ENCODE data around the gene UQCR11.
"Not testable (repeated sequence)": the region's sequence is repeated elsewhere in the genome, so short reads cannot be mapped to it uniquely, and the experiment has no call there.

The UQCR11 gene

DNA sequence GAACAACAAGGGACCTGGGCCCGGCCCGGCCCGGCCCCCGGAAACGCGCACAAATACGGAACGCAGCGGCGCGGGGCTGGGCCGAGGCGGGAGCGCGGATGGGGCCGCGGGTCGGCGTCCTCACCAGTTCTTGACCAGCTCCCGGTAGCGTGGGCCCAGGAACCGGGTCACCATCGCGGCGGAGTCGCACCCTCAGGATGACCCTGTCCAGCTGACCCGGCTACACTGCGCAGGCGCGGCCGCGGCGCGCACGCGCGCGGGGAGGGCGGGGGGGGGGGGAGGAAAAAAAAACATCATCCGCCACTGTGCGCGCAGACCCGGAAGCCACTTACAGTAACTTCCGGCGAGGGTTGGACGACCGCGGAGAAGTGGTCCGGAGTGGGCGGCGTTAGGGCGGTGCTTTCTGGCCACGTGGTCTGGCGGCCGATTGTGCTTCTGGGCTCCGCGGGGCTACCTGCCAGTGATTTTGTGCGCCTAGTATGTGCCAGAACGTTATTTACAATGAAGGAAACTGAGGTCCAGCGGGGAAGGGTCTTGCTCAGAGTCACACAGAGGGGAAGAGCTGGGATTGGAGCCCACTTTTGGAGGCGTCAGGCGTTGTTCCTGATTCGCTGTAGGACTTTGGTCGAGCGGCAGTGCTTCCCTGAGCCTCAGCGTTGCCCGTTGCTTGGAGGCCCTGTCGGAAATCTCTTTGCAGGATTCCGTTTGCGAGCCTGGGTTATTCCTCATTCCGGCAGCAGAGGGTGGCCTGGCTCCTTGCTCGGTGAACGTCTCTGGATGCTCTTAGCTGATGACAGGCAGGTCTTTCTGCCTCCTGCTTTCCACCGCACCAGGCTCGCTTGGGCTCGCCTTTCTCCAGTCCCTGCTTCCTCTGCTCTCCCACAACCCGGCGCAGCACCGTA, at the start of gene UQCR11:
Gene UQCR11, minus strand, starts transcription at position 227 of the 902 bp plus-strand sequence. Its CDS starts 53 bp downstream, at position 174.
- DNase-seq = peak; percentile 90 to 93

DNA sequence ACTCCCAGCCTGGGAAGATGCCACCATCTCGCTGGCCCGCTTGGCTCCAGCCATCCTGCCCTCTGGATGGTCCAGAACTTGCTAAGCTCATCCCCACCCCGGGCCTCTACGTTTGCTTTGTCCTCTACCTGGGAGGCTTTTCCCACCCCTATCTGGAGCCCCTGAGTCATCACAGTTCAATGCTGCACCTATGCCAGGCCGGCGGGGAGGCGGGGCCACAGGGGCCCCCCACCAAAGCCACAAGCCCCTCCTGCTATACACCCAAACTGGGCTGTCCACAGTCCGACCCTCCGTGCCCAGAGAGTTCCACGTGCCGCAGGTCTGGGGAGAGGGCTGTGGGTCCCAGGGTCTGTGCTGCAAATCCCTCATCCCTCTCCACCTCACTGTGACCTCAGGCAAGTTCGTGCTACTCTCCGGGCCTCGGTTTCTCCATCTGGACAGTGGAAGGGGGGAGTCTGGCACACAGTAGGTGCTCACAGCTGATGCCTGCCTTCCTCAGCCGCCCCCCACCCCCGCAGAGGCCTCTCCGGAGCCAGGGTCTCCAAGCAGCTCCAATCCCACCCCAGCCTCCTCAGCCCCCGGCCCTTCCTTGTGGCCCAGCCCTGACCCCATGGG, 49.0 kb upstream of the UQCR11 start:
- no peak for DNase-seq

DNA sequence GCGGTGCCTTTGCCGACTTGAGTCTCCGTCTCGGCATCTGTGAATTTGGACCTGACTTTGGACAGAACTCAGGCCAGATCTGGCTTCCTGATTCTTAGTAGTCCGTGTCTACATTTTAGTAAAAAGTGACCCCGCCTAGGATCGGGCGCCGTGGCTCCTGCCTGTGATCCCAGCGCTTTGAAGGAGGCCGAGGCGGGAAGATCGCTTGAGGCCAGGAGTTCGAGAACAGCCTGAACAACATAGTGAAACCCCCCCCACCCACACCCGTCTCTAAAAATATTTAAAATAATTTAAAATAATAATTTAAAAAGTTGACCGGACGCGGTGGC, 48.0 kb upstream of the UQCR11 start:
- no peak for DNase-seq

DNA sequence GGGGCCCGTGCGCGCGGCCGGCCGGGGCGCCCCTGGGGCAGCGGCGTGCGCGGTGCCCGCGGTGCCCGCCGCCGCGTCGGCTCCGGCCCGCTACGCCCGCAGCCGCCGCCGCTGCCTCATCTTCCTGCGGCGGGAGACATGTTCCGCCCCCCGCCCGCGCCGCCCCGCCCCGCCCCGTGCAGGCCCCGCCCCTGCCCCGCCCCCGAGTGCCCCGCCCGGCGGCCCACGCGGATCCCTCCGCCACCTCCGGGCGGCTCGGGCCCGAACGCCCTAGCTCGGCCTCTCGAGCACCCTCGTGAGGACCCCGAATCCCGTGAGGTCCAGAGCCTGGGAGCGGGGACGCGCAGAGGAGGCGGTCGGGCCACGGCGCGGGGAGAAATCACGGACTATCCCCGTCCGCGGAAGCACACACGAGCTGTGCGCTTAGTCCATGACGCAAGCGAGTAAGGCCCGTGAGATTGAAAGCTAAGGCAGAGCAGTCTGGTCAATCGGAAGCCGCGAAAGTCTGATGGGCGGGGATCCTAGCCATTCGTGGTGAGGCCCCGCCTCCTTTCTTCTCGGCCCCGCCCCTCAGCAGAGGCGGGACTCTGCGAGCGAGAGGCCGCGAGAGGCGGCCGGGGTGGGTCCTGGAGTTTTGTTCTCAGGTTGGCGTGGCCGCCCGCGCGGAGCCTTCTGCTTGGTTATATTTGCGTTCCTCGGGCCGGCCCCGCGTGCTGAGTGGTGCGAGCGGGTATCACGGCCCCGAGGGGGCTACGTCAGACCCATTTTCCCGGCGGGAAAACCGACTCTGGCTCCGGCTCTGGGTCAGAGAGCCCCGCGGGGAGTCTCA, 47.4 kb upstream of the UQCR11 start, which contains the start of gene TCF3:
Gene TCF3, minus strand, starts transcription at position 145 of the 829 bp plus-strand sequence. CDS start 2,367 bp downstream, outside the sequence.
- DNase-seq = peak; percentile 99

DNA sequence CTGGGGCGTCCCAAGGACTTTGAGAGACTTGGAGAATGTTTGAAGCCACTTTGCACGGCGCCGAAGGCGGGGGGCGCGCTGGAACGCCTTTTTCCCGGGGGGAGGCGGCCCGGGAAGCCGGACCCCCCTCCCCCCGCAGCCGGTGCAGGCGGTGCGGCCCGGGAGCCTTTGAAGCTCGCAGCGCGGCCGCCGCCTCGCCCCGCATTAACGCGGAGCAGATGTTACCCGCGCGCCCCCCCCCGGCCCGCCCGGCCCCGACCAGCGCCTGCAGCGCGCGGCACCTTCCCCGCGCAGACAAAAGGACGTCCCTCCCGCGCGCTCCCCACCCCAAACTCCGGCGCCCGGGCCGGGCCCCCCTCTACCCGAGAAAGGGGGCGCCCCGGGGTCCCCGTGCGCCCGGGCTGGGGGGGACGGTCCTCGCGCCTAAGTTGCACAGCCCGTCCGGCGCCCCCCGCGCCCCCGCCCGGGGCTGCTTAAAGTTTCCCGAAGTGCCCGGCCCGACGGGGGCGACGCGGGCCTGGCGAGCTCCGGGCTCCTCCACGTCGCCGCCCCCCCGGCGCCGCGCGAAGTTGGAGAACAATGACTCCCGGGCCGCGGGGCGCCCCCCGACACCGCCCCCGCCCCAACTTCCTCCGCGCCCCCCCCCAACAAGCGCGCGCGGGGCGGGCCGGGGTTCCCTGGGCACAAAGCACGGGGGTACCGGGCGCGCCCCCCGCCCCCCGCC, 46.5 kb upstream of the UQCR11 start:
- peak; percentile 44 to 58 for DNase-seq

- DNase-seq = peak; percentile 57 to 60
Measured at GRCh38 chr19:1650650-1651567, 45.6 kb upstream of the UQCR11 start.

DNA sequence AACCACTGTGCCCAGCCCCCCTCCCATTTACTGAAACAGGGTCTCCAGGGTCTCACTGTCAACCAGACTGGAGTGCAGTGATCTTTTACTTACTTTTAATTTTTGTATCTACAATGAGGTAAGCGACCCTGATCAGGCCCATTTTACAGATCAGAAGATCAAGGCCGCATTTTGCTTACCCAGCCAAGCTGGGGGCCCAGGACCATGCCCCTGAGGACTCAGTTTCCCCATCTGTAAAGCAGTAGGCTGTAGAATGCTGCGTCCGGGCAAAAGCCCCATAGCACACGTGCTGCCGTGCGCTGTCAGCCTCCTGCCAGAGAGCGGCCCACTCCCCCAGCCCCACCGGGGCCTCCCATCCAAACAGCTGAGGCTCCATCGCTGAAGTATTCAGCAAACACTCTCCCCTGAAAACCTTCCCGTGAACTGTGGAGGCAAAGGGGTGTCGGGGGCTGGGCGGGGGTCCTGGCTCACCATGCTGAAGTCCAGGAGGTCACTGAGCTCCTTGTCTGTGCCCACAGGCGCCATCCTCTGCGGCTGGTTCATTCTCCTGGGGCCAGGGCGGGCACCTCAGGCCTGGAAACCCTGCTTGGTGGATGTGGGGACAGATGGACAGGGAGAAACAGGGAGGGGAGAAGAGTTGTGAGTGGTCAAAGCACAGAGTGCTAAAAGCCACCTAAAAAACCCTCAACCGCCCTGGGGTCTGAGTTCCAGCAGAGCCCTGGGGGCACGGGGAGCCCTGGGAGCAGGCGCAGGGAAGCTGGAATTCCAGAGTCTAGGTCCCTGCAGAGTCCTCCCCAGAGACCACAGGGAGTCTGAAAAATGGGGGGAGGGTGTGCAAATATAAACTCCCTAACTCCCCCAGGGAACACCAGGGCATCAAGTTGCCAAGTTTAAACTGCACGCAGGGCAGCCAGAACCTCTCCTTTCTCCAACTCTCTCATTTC, 44.7 kb upstream of the UQCR11 start:
- no peak for DNase-seq

- no peak for DNase-seq
Measured at GRCh38 chr19:1648920-1649541, 43.8 kb upstream of the UQCR11 start.

- no peak for DNase-seq
Measured at GRCh38 chr19:1648459-1648849, 43.2 kb upstream of the UQCR11 start.

DNA sequence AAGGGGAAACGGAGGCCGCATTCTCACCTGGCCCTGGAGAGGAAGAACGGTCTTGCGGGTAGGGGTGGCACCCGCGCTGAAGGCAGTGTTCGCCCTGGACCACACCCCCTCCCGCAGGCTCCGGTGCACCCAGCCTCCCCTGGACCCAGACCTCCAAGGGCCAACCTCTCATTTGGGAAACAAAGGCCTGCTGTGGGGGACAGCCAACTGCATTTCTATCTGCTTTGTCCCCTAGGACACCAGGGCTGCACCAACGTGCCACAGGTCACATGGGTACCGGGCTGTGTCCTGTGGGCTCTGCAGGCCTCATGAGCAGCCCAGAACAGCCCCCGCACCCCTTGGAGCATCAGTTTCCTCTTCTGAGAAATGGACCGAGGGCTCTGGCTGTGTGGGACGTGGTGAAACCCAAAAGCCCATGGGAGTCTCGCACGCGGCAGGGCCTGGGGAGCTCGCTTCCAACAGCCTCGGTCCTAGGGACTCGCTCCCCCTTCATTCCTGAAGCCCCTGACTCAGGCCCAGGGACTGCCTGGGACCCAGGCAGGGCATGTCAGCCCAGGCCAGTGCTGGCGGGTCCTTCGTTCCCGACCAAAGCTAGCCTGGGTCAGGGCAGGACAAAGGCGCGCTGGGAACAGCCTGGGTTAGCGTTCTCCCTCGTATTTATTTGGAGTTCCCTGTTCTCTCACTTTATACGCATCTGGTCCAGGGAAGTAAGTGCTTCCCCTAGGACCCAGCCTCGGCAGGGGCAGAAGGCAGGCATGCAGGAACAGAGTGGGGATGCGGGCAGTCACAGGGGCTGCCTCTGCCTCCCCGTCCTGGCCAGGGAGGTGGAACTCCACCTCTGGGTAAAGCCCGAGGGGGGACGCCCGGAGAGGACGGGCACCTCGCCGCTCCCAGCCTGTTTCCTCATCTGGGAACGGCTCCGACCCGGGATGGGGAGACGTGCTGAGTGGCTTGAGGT, 42.5 kb upstream of the UQCR11 start:
- no peak for DNase-seq

GRCh38 chr19:1646659-1647453, 41.6 kb upstream of the UQCR11 start:
- DNase-seq = no peak

GRCh38 chr19:1646149-1646548, 40.9 kb upstream of the UQCR11 start:
- DNase-seq = no peak

DNA sequence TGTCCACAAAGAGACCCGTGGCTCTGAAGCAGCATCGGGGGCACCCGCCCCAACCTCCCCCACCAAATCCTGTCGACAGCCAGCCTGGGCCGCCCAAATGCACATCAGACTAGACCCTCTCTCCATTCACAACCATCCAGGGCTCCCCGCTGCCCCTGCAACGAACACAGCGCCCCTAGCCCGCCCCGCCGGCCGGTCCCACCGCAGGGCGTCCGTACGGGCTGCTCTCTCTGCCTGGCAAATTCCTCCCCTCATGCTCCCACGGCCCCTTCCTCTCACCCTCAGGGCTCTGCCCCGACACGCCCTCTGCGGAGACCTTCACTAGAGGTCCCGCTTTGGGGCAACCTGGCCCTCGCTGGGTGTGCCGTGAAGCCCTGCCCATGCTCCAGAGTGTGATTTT, 40.0 kb upstream of the UQCR11 start:
- no peak for DNase-seq

GRCh38 chr19:1644070-1644469, 38.8 kb upstream of the UQCR11 start:
- DNase-seq = no peak

GRCh38 chr19:1640893-1641448, 35.7 kb upstream of the UQCR11 start:
- not testable (repeated sequence) for DNase-seq

DNA sequence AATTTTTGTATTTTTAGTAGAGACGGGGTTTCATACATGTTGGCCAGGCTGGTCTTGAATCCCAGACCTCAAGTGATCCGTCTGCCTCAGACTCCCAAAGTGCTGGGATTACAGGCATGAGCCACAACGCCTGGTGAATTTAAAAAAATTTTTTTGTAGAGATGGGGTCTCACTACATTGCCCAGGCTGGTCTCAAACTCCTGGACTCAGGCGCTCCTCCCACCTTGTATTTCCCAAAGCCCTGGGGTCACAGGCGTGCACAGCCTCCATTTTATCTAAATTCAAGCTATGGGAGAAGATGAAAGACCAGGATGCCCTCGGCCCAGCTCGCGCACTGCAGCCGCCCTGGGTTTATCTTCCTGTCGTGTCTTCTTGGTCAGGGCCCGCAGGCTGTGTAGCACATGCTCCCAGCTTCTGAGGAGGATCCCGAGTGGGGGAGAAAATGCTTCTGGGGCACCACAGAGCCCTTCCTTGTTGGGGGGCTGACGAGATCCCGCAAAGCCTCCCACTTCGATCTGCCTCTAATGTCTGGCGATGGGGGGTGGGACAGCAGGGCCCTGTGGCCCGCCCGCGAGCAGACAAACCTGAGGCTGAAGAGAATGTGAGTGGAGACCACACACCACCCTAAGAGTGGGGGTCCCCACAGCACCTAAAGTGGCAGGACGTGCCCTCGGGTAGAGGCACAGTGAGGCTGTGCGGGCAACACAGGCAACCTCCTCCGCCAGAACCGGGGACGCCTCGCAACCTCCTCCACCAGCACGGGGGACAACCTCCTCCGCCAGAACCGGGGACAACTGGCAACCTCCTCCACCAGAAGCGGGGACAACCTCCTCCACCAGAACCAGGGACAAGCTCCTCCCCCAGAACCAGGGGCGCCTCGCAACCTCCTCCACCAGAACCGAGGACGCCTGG, 31.3 kb upstream of the UQCR11 start:
- no peak for DNase-seq

DNA sequence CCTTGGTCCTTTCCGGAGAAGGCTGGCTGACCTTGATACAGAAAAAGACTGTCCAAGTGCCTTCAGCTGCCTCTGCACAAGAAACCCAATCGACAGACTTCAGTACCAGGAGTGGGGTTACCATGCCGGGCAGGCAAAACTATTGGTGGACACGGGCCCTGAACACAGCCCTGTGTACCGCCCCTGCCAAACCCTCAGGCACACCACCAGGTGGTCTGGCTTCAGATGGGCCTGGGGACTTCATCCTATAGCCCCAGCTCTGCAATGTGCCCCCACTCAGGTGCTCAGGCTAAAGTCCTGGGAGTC, 29.6 kb upstream of the UQCR11 start:
- DNase-seq = no peak

Measured in activated CD4-positive, alpha-beta T cell treated with anti-CD3 and anti-CD28 coated beads for 4 hours (primary cell).